HepG2 (cell line): ENCODE measurements around the gene B4GALT2. TPM values are rescaled to one million over a fixed set of nuclear protein-coding genes. Genes with fewer than 3 reads are reported as not detected.
A peak's percentile ranks its signal among the peaks of the same experiment; 100 is the strongest.

Experiments used
- CHCHD3 ChIP-seq: sonication (generic); formaldehyde crosslinking; IDR thresholded peaks from 2 replicates; pipeline ENCODE4 v1.8.0; 2022; ENCODE audit warnings: mild to moderate bottlenecking, missing genetic modification reagents, moderate library complexity
- HNRNPLL ChIP-seq: fragments of 200-400 bp; formaldehyde crosslinking; IDR thresholded peaks from 2 replicates; pipeline ENCODE4 v1.6.1; 2017; ENCODE audit warnings: mild to moderate bottlenecking, low read depth, low read length; ENCODE audit not compliant: poor library complexity, severe bottlenecking
- KLF6 ChIP-seq: IDR thresholded peaks from 2 replicates; pipeline ENCODE4 v1.8.0; 2016; ENCODE audit warnings: missing biosample characterization, missing genetic modification reagents
- MBNL3 ChIP-seq: fragments of 250-450 bp; sonication (Bioruptor Pico); conservative IDR thresholded peaks from 2 replicates; pipeline ENCODE4 v1.8.0; 2022; ENCODE audit warnings: mild to moderate bottlenecking, inconsistent platforms
- PAX8 ChIP-seq: sonication (generic); formaldehyde crosslinking; IDR thresholded peaks from 2 replicates; pipeline ENCODE4 v1.8.0; 2022; ENCODE audit warnings: mild to moderate bottlenecking, missing genetic modification reagents, borderline replicate concordance
- RBM22 ChIP-seq: fragments of 200-400 bp; formaldehyde crosslinking; optimal IDR thresholded peaks from 2 replicates; pipeline ENCODE3; 2017; ENCODE audit warnings: mild to moderate bottlenecking, low read length, moderate library complexity
- SMAD1 ChIP-seq: sonication (generic); formaldehyde crosslinking; IDR thresholded peaks from 2 replicates; pipeline ENCODE4 v1.4.0; 2020; ENCODE audit warnings: missing genetic modification reagents, low read depth, mild to moderate bottlenecking, borderline replicate concordance
- SRF ChIP-seq: IDR thresholded peaks from 2 replicates; pipeline ENCODE4 v1.6.1; 2011; ENCODE audit warnings: mild to moderate bottlenecking, low read depth, low read length, moderate library complexity
- STAG1 ChIP-seq: sonication (generic); formaldehyde crosslinking; IDR thresholded peaks from 2 replicates; pipeline ENCODE4 v1.4.0; 2020; ENCODE audit warnings: missing genetic modification reagents
- TGIF2 ChIP-seq: IDR thresholded peaks from 2 replicates; pipeline ENCODE4 v1.6.1; 2016; ENCODE audit warnings: control low read depth, missing compliant biosample characterization
- ZBTB44 ChIP-seq: sonication (generic); formaldehyde crosslinking; IDR thresholded peaks from 2 replicates; pipeline ENCODE4 v1.4.0; 2020; ENCODE audit warnings: missing genetic modification reagents
- ZBTB49 ChIP-seq: sonication (generic); formaldehyde crosslinking; IDR thresholded peaks from 2 replicates; pipeline ENCODE4 v1.4.0; 2020; ENCODE audit warnings: missing genetic modification reagents, borderline replicate concordance
- ZFAT ChIP-seq: sonication (generic); formaldehyde crosslinking; conservative IDR thresholded peaks from 2 replicates; pipeline ENCODE4 v1.8.1; 2023; ENCODE audit warnings: missing genetic modification reagents, inconsistent platforms
- ZNF280B ChIP-seq: sonication (generic); formaldehyde crosslinking; IDR thresholded peaks from 2 replicates; pipeline ENCODE4 v1.5.0; 2020; ENCODE audit warnings: missing genetic modification reagents, mild to moderate bottlenecking, borderline replicate concordance
- ZNF549 ChIP-seq: sonication (generic); formaldehyde crosslinking; IDR thresholded peaks from 2 replicates; pipeline ENCODE4 v1.5.0; 2020; ENCODE audit warnings: missing genetic modification reagents
- ZNF562 ChIP-seq: sonication (generic); formaldehyde crosslinking; IDR thresholded peaks from 2 replicates; pipeline ENCODE4 v1.8.0; 2022; ENCODE audit warnings: missing genetic modification reagents, borderline replicate concordance
- ZNF740 ChIP-seq: sonication (generic); formaldehyde crosslinking; IDR thresholded peaks from 2 replicates; pipeline ENCODE4 v1.4.0; 2020; ENCODE audit warnings: missing genetic modification reagents
- ZNF777 ChIP-seq: sonication (generic); formaldehyde crosslinking; IDR thresholded peaks from 2 replicates; pipeline ENCODE4 v1.4.0; 2020; ENCODE audit warnings: missing genetic modification reagents
- ZNF780A ChIP-seq: sonication (generic); formaldehyde crosslinking; IDR thresholded peaks from 2 replicates; pipeline ENCODE4 v1.8.0; 2022; ENCODE audit warnings: mild to moderate bottlenecking, missing genetic modification reagents, moderate library complexity
- ZNF891 ChIP-seq: sonication (generic); formaldehyde crosslinking; IDR thresholded peaks from 2 replicates; pipeline ENCODE4 v1.5.0; 2020; ENCODE audit warnings: mild to moderate bottlenecking, missing genetic modification reagents
- polyA plus RNA-seq, 8 experiments: library from polyadenylated mRNA; depleted of rRNA in 3 of 8; stranded (reverse) in 7 of 8; unstranded in 1 of 8; fragments of >200 nt; fragmentation: Illumina TruSeq in 4 of 8; extraction: Trizol in 4 of 8; gene quantifications; 2 replicates each; pipeline versions ENCODE4 v1.2.1 to v1.2.3, GENCODE V29; 2011 to 2016; ENCODE audit warnings: low read depth in 4 of 8, missing spikeins in 1 of 8, mixed read lengths in 1 of 8; ENCODE audit not compliant: insufficient read depth in 1 of 8
- total RNA-seq, 5 experiments: library from RNA; depleted of rRNA; stranded (reverse); fragments of >200 nt; fragmentation: Illumina TruSeq; extraction: Trizol; gene quantifications; 2 replicates each; pipeline ENCODE4 v1.2.3, GENCODE V29; 2016; ENCODE audit warnings: low read depth in 1 of 5

B4GALT2 gene
- total and polyA plus RNA-seq, 2 of the 13 experiments (the other 11 are each of a cell fraction or from before 2014, with no cell fraction given), result 41.9 to 78.0 TPM

GRCh38 chr1:44031252-44032169, 52.5 kb downstream of the B4GALT2 start, which contains the start of gene SLC6A9 (continued):
- 0 out of 2 replicates have a peak, but pooled peaks have one; percentile 14 for TF ChIP-seq ZNF891 (CRISPR knock-in tag)
- peak; percentile 54 for TF ChIP-seq HNRNPLL
- no peak for TF ChIP-seq ZNF562 (CRISPR knock-in tag)
- no peak for TF ChIP-seq ZNF549 (CRISPR knock-in tag)
- TF ChIP-seq STAG1 (CRISPR knock-in tag), result no peak
- TF ChIP-seq ZBTB44 (CRISPR knock-in tag), result no peak
- no peak for TF ChIP-seq ZNF740
- no peak for TF ChIP-seq ZNF280B (CRISPR knock-in tag)
- no peak for TF ChIP-seq SMAD1 (CRISPR knock-in tag)
- peak; percentile 80 for TF ChIP-seq ZNF777 (CRISPR knock-in tag)
- TF ChIP-seq ZFAT, result no peak
- TF ChIP-seq CHCHD3, result no peak
- TF ChIP-seq TGIF2 (CRISPR knock-in tag), result peak; percentile 22; the same call in 1 of the 2 replicates
- TF ChIP-seq KLF6, result peak; percentile 25; the same call in 1 of the 2 replicates
- no peak for TF ChIP-seq ZBTB49 (CRISPR knock-in tag)
- TF ChIP-seq PAX8 (CRISPR knock-in tag), result peak; percentile 73; the same call in 1 of the 2 replicates
- no peak for TF ChIP-seq MBNL3 (CRISPR knock-in tag)
- TF ChIP-seq SRF, result no peak
- no peak for TF ChIP-seq RBM22
- no peak; the same call in 1 of the 2 replicates for TF ChIP-seq ZNF780A (CRISPR knock-in tag)
